ENCODE results near the gene BCL11B. TPM values are rescaled to one million over a fixed set of nuclear protein-coding genes. Genes with fewer than 3 reads are reported as not detected.

BCL11B gene
- total RNA-seq, 1 donor: not detected

- TF ChIP-seq CTCF (IDR thresholded peaks at IDR 0.05; ENCODE audit: insufficient read depth, low read depth, low read length): no peak
- H3K4me3 ChIP-seq (ENCODE audit: low read depth, low read length): no peak overlapping the region
- no peak for DNase-seq (ENCODE audit: low read depth)
Observed at GRCh38 chr14:99239661-99240092, 32.3 kb downstream of the BCL11B start.

- TF ChIP-seq CTCF (IDR thresholded peaks at IDR 0.05; ENCODE audit: insufficient read depth, low read depth, low read length): no peak
- no peak overlapping the region for H3K4me3 ChIP-seq (ENCODE audit: low read depth, low read length)
- DNase-seq (ENCODE audit: low read depth): no peak
Observed at GRCh38 chr14:99238216-99238615, 33.8 kb downstream of the BCL11B start.

GRCh38 chr14:99237288-99237687 lies 34.7 kb downstream of the BCL11B start:
- no peak overlapping the region for H3K4me3 ChIP-seq (ENCODE audit: low read depth, low read length)
- TF ChIP-seq CTCF (IDR thresholded peaks at IDR 0.05; ENCODE audit: insufficient read depth, low read depth, low read length): no peak
- no peak for DNase-seq (ENCODE audit: low read depth)

- DNase-seq (ENCODE audit: low read depth): no peak
- TF ChIP-seq CTCF (IDR thresholded peaks at IDR 0.05; ENCODE audit: insufficient read depth, low read depth, low read length): no peak
- no peak overlapping the region for H3K4me3 ChIP-seq (ENCODE audit: low read depth, low read length)
Observed at GRCh38 chr14:99236386-99237138, 35.4 kb downstream of the BCL11B start.

- no peak for DNase-seq (ENCODE audit: low read depth)
- TF ChIP-seq CTCF (IDR thresholded peaks at IDR 0.05; ENCODE audit: insufficient read depth, low read depth, low read length): no peak
- no peak overlapping the region for H3K4me3 ChIP-seq (ENCODE audit: low read depth, low read length)
Observed at GRCh38 chr14:99235582-99236320, 36.2 kb downstream of the BCL11B start.

GRCh38 chr14:99234961-99235571 lies 36.9 kb downstream of the BCL11B start:
- no peak overlapping the region for H3K4me3 ChIP-seq (ENCODE audit: low read depth, low read length)
- no peak for DNase-seq (ENCODE audit: low read depth)
- TF ChIP-seq CTCF (IDR thresholded peaks at IDR 0.05; ENCODE audit: insufficient read depth, low read depth, low read length): no peak
